Vagina (tissue), 2 donors: ENCODE results near the gene TTK. TPM values are rescaled to one million over a fixed set of nuclear protein-coding genes. Genes with fewer than 3 reads are reported as not detected.

Source experiments
- DNase-seq, 2 donors: peaks; one replicate each; pipeline ENCODE4 v3.0.0-alpha.2; 2017; ENCODE audit errors: extremely low spot score in 2 of 2
- H3K27ac ChIP-seq: fragments of 200-600 bp; sonication (generic); one replicate; pipeline ENCODE4 v1.5.1; 2019
- H3K27me3 ChIP-seq: fragments of 200-600 bp; sonication (generic); one replicate; pipeline ENCODE4 v1.5.1; 2019
- H3K36me3 ChIP-seq, 2 donors: fragments of 200-600 bp; sonication (generic); one replicate each; pipeline ENCODE4 v1.5.1; 2017 to 2019
- H3K4me1 ChIP-seq: fragments of 200-600 bp; sonication (generic); one replicate; pipeline ENCODE4 v1.5.1; 2019
- H3K4me3 ChIP-seq, 2 donors: fragments of 200-600 bp; sonication (generic); 1 replicate in 1 of 2; 2 replicates in 1 of 2; pipeline ENCODE4 v1.5.1; 2016 to 2019
- H3K9me3 ChIP-seq: fragments of 200-600 bp; sonication (generic); one replicate; pipeline ENCODE4 v1.5.1; 2019
- POLR2A ChIP-seq, 2 donors: fragments of 450-650 bp; IDR thresholded peaks; one replicate each; pipeline ENCODE4 v1.6.1; 2017; ENCODE audit warnings: antibody characterized with exemption in 2 of 2, mild to moderate bottlenecking in 2 of 2, moderate library complexity in 2 of 2
- POLR2AphosphoS5 ChIP-seq, 2 donors: sonication (generic); formaldehyde crosslinking; IDR thresholded peaks; one replicate each; pipeline ENCODE4 v1.9.0; 2017; ENCODE audit warnings: antibody characterized with exemption in 2 of 2, mild to moderate bottlenecking in 2 of 2, low read depth in 1 of 2; ENCODE audit not compliant: insufficient read depth in 1 of 2
- intact Hi-C: fragments of 100-400 bp; cut with DNase I; formaldehyde crosslinking; loops from one replicate; pipeline ENCODE4 v1.15.1; 2023
- total RNA-seq: library from RNA; depleted of rRNA; stranded (reverse); fragments of >200 nt; gene quantifications from one replicate; pipeline ENCODE4 v1.2.3, GENCODE V29; 2016
- TF ChIP-seq, protein P1 (sequence below), 3 experiments: fragments of 450-650 bp in 2 of 3; fragments of 200-600 bp in 1 of 3; sonication (generic) in 1 of 3; IDR thresholded peaks; one replicate each; pipeline ENCODE4 v1.5.1; 2017 to 2019; ENCODE audit warnings: antibody characterized with exemption in 3 of 3, mild to moderate bottlenecking in 2 of 3, moderate library complexity in 2 of 3

The TTK gene
- total RNA-seq, 1 donor from 2014 or later = 2.5 TPM

DNA sequence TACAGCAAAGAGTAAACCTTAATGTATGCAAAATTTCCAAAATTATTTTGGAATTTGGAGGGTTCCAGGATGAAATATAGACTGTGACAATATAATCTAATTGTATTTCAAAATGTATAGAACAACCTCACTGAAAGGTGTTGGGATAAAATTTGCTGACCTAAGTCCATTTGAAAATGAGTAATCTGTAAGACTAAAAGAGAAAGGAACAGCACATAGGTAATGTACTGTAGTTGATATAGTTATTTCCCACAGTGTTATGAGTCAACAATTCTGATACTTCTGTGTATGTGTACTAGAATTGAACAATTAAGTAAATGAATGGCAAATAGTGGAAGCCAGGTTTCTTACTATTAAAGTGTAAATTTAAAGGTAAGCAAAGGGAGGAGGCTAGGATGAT lies 33.3 kb upstream of the TTK start:
- TF ChIP-seq, protein P1, sequence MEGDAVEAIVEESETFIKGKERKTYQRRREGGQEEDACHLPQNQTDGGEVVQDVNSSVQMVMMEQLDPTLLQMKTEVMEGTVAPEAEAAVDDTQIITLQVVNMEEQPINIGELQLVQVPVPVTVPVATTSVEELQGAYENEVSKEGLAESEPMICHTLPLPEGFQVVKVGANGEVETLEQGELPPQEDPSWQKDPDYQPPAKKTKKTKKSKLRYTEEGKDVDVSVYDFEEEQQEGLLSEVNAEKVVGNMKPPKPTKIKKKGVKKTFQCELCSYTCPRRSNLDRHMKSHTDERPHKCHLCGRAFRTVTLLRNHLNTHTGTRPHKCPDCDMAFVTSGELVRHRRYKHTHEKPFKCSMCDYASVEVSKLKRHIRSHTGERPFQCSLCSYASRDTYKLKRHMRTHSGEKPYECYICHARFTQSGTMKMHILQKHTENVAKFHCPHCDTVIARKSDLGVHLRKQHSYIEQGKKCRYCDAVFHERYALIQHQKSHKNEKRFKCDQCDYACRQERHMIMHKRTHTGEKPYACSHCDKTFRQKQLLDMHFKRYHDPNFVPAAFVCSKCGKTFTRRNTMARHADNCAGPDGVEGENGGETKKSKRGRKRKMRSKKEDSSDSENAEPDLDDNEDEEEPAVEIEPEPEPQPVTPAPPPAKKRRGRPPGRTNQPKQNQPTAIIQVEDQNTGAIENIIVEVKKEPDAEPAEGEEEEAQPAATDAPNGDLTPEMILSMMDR (IDR thresholded peaks at IDR 0.05) = no peak
- TF ChIP-seq POLR2A (IDR thresholded peaks at IDR 0.05) (no peak), POLR2AphosphoS5 (IDR thresholded peaks at IDR 0.05; ENCODE audit: insufficient read depth in 1 of 2, low read depth in 1 of 2) (no peak)
- H3K27me3 ChIP-seq = no peaks in the 10 kb centered on the region
- H3K9me3 ChIP-seq = no peaks in the 10 kb centered on the region
- H3K4me1 ChIP-seq = no peaks in the 10 kb centered on the region
- no peak for DNase-seq
- H3K4me3 ChIP-seq = no peak overlapping the region
- H3K27ac ChIP-seq = no peak overlapping the region
- no peaks in the 10 kb centered on the region for H3K36me3 ChIP-seq
- intact Hi-C loops = no loop called here

DNA sequence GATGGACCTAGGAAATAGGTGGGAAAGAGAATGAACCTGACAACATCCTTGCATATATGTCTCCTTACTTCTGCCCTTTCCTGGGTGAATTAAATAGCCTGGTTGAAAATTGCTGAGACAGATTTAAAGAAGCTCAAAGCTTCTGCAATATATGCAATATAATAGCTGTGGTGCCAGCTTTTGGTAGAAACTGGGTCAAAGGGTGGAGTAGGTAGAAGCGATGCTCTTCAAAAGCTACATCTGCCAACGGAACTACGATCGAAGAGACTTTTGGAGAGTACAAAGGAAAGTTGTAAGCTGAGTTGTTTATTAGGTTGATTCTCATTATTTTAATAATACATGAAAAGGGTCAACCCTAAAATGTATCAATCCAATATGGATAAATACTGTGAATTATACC lies 22.8 kb upstream of the TTK start:
- no peaks in the 10 kb centered on the region for H3K9me3 ChIP-seq
- H3K4me3 ChIP-seq = no peak overlapping the region
- TF ChIP-seq POLR2A (IDR thresholded peaks at IDR 0.05) (no peak), POLR2AphosphoS5 (IDR thresholded peaks at IDR 0.05; ENCODE audit: insufficient read depth in 1 of 2, low read depth in 1 of 2) (no peak)
- TF ChIP-seq, protein P1 (IDR thresholded peaks at IDR 0.05) = no peak
- H3K4me1 ChIP-seq = no peaks in the 10 kb centered on the region
- H3K27ac ChIP-seq = no peak overlapping the region
- no peaks in the 10 kb centered on the region for H3K36me3 ChIP-seq
- no peaks in the 10 kb centered on the region for H3K27me3 ChIP-seq
- DNase-seq = no peak
- intact Hi-C loops = no loop called here

DNA sequence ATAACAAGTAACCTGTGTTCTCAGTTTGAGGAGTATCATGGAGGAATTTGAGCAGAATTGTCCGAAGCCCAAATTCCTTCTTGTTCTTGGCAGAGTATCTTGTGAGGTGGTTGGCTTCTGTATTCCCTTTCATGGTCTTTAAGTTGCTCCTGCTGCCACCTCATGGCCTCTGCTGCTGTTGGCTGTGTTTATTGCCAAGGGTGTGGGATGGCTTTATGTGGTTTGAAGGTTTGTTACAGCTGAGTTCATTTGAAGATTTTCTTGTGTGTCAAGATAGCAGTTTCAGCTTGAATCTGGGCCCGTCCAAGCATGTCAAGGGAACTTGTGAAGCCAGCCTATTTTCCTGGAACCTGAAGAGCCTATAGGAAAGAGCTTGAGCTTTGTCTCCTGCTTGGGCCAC lies 20.2 kb upstream of the TTK start:
- DNase-seq = no peak
- Histone ChIP-seq H3K4me1 (no peaks in the 10 kb centered on the region), H3K4me3 (no peak overlapping the region), H3K27me3 (no peaks in the 10 kb centered on the region), H3K27ac (no peak overlapping the region), H3K9me3 (no peaks in the 10 kb centered on the region), H3K36me3 (no peaks in the 10 kb centered on the region)
- peak in 1 of 2 donors; percentile 48 for TF ChIP-seq POLR2AphosphoS5 (IDR thresholded peaks at IDR 0.05; ENCODE audit: insufficient read depth in 1 of 2, low read depth in 1 of 2)
- no peak for TF ChIP-seq POLR2A (IDR thresholded peaks at IDR 0.05)
- TF ChIP-seq, protein P1 (IDR thresholded peaks at IDR 0.05) = no peak
- intact Hi-C loops = no loop called here

DNA sequence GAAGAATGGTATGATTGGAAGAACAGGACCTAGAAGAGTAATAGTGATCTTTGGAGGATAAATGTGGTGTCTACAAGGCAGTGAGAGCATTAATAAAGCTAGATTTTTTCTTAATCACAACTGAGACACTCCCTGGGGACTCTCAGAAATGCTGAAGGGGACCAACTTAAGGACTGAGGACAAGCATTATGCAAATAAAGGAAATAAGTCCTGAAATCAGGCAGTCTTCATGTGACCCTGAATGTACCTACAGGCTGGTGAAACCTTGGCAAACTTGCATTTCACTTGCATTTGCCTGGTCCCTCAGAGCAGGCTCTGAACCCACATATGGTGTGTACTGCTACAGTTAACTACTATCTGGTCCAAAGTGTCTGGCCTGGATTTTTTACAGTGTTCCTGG lies 19.3 kb upstream of the TTK start:
- TF ChIP-seq POLR2A (IDR thresholded peaks at IDR 0.05) (no peak), POLR2AphosphoS5 (IDR thresholded peaks at IDR 0.05; ENCODE audit: insufficient read depth in 1 of 2, low read depth in 1 of 2) (no peak)
- TF ChIP-seq, protein P1 (IDR thresholded peaks at IDR 0.05) = no peak
- no peak overlapping the region for H3K27ac ChIP-seq

DNA sequence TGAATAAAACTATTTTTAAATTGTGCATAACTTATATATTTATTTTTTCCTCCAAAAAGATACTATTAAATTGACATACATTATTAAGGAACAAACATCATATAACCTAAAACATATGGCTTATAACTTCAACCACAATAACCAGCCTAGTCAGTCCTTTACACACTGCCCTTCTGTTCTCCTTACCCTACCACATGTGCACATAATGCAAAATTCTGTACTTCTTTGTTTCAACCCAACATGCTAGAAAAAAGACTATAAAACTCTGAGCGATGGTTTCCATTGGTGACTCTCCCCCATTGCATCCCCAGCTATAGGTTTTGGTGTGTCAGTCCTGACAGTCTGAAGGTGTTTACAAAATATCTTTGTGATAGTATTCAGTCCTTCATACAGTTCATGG lies 14.8 kb upstream of the TTK start:
- H3K27me3 ChIP-seq = no peaks in the 10 kb centered on the region
- no peak overlapping the region for H3K27ac ChIP-seq
- H3K36me3 ChIP-seq = no peaks in the 10 kb centered on the region
- no peaks in the 10 kb centered on the region for H3K9me3 ChIP-seq
- no peaks in the 10 kb centered on the region for H3K4me1 ChIP-seq
- H3K4me3 ChIP-seq = no peak overlapping the region
- no peak for DNase-seq
- intact Hi-C loops = no loop called here
- TF ChIP-seq, protein P1 (IDR thresholded peaks at IDR 0.05) = no peak
- TF ChIP-seq POLR2AphosphoS5 (IDR thresholded peaks at IDR 0.05; ENCODE audit: insufficient read depth in 1 of 2, low read depth in 1 of 2) (no peak), POLR2A (IDR thresholded peaks at IDR 0.05) (no peak)

More for the DNA sequence above, 19.3 kb upstream of the TTK start:
- no peak overlapping the region for H3K4me3 ChIP-seq
- DNase-seq = no peak
- H3K36me3 ChIP-seq = no peaks in the 10 kb centered on the region
- H3K4me1 ChIP-seq = no peaks in the 10 kb centered on the region
- intact Hi-C loops = no loop called here
- no peaks in the 10 kb centered on the region for H3K9me3 ChIP-seq
- no peaks in the 10 kb centered on the region for H3K27me3 ChIP-seq
